ENCODE data around the gene NBPF4. TPM values are rescaled to one million over a fixed set of nuclear protein-coding genes. Genes with fewer than 3 reads are reported as not detected.
"Not testable (repeated sequence)": the region's sequence is repeated elsewhere in the genome, so short reads cannot be mapped to it uniquely, and the experiment has no call there.

The NBPF4 gene, protein sequence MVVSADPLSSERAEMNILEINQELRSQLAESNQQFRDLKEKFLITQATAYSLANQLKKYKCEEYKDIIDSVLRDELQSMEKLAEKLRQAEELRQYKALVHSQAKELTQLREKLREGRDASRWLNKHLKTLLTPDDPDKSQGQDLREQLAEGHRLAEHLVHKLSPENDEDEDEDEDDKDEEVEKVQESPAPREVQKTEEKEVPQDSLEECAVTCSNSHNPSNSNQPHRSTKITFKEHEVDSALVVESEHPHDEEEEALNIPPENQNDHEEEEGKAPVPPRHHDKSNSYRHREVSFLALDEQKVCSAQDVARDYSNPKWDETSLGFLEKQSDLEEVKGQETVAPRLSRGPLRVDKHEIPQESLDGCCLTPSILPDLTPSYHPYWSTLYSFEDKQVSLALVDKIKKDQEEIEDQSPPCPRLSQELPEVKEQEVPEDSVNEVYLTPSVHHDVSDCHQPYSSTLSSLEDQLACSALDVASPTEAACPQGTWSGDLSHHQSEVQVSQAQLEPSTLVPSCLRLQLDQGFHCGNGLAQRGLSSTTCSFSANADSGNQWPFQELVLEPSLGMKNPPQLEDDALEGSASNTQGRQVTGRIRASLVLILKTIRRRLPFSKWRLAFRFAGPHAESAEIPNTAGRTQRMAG
- not detected for total RNA-seq

DNA sequence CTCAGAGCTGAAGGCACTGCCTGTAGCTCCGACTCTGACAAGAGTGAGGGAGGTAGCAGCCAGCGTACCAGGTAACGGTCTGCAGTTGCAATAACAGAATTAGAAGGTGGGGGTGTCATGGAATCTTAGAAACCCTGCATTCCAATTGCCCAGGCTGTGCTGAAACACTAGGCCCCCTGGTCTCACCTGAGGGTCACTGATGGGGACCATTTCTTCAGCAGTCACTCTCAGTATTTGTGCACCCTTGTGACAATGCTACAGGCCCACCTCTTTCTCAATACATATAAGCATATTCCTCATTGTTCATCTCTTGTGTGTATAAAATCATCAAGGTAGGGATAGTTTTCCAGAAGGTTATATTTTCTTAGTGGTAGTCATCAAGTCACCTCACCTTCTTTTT, at the start of gene NBPF4:
Gene NBPF4 (minus strand): TSS at position 101 of the 400 bp plus-strand sequence. CDS start 315 bp downstream, outside the sequence.
- not testable (repeated sequence) for H3K4me1 ChIP-seq (ENCODE audit: insufficient read depth, low read length); H3K4me3 ChIP-seq (ENCODE audit: low read length); H3K27me3 ChIP-seq (ENCODE audit: insufficient read depth, low read length); H3K9me3 ChIP-seq (ENCODE audit: low read depth, low read length)

DNA sequence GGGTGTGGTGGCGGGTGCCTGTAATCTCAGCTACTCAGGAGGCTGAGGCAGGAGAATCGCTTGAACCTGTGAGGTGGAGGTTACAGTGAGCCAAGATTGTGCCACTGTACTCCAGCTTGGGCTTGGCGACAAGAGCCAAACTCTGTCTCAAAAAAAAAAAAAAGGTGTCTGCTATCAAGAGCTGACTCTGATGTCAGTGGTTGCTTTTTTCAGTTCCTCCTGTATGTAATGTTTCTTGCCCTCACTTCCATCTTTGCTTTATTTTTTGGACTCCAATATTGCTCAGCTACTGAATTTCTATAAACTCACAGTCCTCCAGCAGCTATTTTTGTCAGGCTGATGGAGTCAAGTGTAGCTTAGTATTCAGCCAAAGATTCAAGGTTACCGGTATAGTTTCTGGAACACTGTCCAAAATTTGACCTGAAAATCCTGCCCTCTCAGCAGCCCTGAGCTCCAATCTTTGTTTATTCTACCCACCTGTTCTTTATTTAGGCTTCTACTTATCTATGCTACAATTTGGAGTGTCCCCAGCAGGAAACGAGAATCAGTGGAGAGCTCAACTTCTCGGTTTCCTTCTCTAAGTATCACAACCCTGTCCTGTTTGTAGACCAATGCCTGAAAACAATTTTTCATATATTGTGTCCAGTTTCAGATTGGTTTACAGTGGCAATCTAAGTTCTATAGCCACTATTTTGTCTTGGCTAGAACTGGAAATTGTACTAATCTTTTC, 38.8 kb upstream of the NBPF4 start:
- H3K27me3 ChIP-seq (ENCODE audit: insufficient read depth, low read length); H3K4me3 ChIP-seq (ENCODE audit: low read length); H3K4me1 ChIP-seq (ENCODE audit: insufficient read depth, low read length); H3K9me3 ChIP-seq (ENCODE audit: low read depth, low read length): not testable (repeated sequence)

DNA sequence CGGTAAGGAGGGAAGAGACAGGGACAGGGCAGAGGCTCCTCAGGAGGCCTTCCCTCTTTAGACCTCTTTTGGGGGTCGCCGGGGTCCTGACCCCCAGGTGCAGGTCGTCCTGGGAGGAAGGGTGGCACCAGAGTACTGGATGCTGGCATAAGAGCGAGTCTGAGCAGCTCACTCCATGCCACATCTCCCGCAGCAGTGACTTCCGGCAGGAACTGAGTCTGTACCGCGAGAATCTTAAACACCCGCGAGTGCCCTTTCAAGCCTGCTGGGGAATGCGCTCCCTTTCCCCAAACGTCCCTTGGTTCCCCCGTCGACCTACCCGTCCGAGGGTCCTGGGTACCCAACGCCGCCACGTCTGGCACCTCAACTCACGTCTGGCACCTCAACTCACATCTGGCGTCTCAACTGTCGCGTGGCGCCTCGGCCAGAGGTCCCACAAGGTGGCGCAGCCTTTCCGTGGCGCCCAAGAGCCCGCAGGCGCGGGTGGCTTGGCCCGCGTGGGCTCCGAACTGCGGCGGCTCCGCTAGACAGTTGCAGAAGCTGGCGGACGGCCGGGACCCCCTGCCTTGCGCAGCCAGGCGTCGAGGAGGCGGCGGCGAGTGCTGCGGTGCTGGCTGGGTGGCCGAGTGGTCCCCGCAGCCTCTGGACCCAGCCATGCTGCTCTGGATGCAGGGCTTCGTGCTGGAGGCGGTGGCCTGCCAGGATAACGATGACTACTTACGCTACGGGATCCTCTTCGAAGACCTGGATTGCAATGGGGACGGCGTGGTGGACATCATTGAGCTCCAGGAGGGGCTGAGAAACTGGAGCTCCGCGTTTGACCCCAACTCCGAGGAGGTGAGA, 28.8 kb upstream of the NBPF4 start:
- not testable (repeated sequence) for H3K9me3 ChIP-seq (ENCODE audit: low read depth, low read length); H3K27me3 ChIP-seq (ENCODE audit: insufficient read depth, low read length); H3K4me3 ChIP-seq (ENCODE audit: low read length); H3K4me1 ChIP-seq (ENCODE audit: insufficient read depth, low read length)

DNA sequence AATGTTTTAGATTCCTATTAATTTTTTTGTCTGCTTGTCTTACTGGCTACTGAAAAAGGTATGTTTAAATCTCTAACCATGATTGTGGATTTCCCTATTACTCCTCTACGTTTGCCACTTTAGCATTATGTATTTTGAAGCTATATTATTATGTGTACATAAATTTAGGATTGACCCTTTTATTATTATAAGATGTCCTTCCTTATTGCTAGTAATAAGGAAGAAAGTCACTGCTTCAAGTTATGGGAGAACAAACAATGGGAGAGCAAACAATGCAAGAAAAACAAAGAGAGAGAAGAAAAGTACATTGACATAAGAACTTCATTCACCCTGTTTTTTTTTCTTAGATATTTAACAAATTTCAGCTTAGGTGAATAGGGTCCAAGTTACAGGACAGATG, 23.2 kb upstream of the NBPF4 start:
- H3K4me1 ChIP-seq (ENCODE audit: insufficient read depth, low read length); H3K27me3 ChIP-seq (ENCODE audit: insufficient read depth, low read length); H3K4me3 ChIP-seq (ENCODE audit: low read length); H3K9me3 ChIP-seq (ENCODE audit: low read depth, low read length): not testable (repeated sequence)

DNA sequence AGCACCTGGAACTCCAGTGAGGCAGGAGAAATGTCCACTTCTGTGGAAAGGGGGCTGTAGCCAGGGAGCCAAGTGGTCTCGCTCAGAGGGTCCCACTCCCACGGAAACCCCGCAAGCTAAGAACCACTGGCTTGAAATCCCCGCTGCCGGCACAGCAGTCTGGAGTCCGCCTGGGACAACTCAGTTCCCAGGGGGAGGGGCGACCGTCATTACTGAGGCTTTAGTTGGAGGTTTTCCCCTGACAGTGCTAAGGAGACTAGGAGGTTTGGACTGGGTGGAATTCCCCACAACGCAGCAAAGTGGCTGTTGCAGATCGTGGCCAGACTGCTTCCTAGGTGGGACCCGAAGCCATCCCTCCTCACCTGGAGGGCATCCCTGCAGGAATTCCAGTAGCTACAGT, 18.1 kb upstream of the NBPF4 start:
- not testable (repeated sequence) for H3K9me3 ChIP-seq (ENCODE audit: low read depth, low read length); H3K27me3 ChIP-seq (ENCODE audit: insufficient read depth, low read length); H3K4me1 ChIP-seq (ENCODE audit: insufficient read depth, low read length); H3K4me3 ChIP-seq (ENCODE audit: low read length)

DNA sequence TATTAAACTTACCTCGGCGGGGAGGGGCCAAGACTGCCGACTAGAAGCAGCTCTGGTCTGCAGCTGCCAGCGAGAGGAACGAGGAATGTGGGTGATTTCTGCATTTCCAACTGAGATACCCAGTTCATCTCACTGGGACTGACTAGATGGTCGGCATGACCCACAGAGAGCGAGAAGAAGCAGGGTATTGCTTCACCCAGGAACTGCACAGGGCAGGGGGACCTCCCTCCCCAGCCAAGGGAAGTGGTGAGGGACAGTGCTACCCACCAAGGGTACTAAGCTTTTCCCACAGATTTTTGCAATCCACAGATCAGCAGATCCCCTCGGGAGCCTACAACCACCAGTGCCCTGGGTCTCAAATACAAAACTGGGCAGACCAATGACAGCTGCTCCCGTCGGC, 17.6 kb upstream of the NBPF4 start:
- not testable (repeated sequence) for H3K4me3 ChIP-seq (ENCODE audit: low read length); H3K27me3 ChIP-seq (ENCODE audit: insufficient read depth, low read length); H3K4me1 ChIP-seq (ENCODE audit: insufficient read depth, low read length); H3K9me3 ChIP-seq (ENCODE audit: low read depth, low read length)

DNA sequence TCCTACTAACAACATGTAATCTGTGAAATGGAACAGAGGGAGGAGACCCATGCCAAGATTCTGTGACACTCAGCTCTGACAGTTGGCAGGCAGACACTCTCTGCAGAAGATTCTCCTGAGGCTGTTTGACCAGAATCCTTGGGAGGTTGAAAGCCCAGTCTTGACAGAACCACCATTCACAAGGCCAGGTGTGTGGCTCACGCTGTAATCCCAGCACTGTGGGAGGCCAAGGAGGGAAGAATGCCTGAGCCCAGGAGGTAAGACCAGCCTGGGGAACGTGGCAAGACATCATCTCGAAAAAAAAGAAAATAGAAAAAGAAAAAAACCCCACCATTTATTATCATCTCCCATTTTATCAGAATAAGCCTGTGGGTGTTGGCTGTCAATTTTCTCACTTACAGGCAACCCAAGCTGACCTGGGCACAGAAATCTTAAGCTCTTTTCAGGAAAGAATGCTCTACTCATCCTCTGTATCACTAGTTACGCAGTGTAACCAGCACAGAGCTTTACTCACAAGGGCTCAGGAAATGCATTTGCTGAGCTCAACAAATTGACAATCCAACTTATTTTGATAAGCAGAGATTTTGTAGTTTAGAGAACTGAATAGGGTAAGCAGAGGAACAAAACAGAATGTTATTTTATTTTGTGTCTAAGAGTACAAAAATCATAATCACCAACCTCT, 16.8 kb upstream of the NBPF4 start:
- not testable (repeated sequence) for H3K27me3 ChIP-seq (ENCODE audit: insufficient read depth, low read length); H3K9me3 ChIP-seq (ENCODE audit: low read depth, low read length)

DNA sequence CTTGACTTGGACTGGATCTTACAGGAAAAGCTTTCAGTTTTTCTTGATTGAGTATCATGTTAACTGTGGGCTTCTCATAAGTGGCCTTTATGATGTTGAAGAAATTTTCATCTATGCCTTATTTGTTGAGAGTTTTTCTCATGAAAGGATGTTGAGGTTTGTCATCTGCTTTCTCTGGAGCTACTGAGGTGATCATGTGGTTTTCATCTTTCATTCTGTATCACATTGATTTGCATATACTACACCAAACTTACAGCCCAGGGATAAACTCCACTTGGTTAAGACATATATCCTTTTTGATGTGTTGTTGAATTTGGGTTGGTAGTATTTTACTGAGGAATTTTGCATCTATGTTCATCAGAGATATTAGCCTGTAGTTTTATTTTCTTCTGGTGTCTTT, 11.6 kb upstream of the NBPF4 start:
- H3K4me3 ChIP-seq (ENCODE audit: low read length); H3K4me1 ChIP-seq (ENCODE audit: insufficient read depth, low read length); H3K9me3 ChIP-seq (ENCODE audit: low read depth, low read length); H3K27me3 ChIP-seq (ENCODE audit: insufficient read depth, low read length): not testable (repeated sequence)

More for the DNA sequence above, 16.8 kb upstream of the NBPF4 start:
- H3K4me1 ChIP-seq (ENCODE audit: insufficient read depth, low read length); H3K4me3 ChIP-seq (ENCODE audit: low read length): not testable (repeated sequence)

DNA sequence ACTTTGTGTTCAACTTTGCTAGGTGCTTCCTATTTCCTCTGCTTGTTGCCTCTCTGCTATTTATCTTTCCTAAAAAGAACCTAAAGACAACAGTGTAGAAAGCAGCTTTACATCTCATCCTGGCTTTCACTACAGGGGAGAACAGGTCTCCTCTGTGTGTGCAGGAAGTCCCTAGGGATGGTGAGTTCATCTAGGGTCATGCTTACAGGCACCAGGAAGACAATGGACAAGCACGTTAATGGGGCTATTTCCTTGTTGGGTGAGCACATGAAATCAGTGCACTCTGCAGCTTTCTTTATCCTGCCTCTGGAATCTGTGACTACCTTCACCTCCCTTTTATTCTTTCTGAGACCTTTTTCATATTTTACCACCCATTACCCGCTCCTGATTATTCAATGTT, 4.5 kb downstream of the NBPF4 start:
- not testable (repeated sequence) for H3K27me3 ChIP-seq (ENCODE audit: insufficient read depth, low read length); H3K9me3 ChIP-seq (ENCODE audit: low read depth, low read length); H3K4me3 ChIP-seq (ENCODE audit: low read length); H3K4me1 ChIP-seq (ENCODE audit: insufficient read depth, low read length)

DNA sequence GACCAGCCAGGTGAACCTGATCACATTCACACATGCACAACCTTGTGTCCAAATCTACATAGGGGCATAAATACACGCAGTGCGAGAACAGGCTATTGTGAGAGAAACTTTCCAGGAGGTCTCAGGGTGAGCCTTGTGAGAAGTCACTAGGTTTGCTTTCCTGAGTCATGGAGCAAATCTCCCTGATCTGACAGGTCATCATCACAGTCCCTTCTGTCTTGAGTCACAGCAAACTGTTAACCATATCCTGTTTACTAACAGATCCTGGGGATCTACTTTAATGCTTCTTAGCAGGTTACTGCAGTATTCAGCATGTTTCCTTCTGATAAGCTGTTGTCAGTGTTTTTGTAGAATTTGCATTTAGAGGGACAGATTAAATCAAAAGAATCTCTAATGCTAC, 8.6 kb downstream of the NBPF4 start:
- H3K4me1 ChIP-seq (ENCODE audit: insufficient read depth, low read length); H3K4me3 ChIP-seq (ENCODE audit: low read length); H3K9me3 ChIP-seq (ENCODE audit: low read depth, low read length); H3K27me3 ChIP-seq (ENCODE audit: insufficient read depth, low read length): not testable (repeated sequence)

DNA sequence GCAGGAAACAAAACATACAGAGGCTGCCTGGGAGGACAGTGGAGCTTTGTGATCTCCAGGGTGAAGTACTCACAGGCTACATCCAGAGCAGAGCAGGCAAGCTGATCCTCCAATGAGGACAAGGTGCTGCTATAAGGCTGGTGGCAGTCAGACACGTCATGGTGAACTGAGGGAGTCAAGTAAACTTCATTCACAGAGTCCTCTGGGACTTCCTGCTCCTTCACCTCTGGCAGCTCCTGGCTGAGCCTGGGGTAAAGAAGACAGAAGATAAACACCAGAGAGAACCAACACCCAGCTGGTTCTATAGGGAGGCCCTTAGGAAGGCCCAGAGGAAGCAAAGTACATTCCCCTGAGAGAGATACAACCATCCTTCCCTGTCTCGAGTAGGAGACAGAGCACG, 11.7 kb downstream of the NBPF4 start:
- not testable (repeated sequence) for H3K4me1 ChIP-seq (ENCODE audit: insufficient read depth, low read length); H3K9me3 ChIP-seq (ENCODE audit: low read depth, low read length); H3K27me3 ChIP-seq (ENCODE audit: insufficient read depth, low read length); H3K4me3 ChIP-seq (ENCODE audit: low read length)

DNA sequence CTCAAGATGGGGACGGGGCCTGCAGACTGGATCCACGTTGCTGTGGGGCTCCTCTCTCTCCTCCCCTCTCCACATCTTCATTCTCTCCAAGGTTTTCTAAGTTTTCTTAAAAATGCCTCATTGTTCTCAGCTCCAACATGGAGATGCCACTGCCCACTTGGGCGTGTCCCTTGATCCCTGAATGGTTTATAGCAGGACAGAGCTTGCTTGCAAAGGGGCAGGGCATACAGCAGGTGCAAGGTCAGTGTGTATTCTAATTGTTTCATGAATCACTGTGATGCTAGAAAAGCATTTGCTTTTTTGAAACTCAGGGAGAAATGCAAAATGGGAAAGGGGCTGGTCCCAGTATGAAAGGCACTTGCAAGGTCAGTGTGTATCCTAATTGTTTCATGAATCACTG, 13.9 kb downstream of the NBPF4 start:
- not testable (repeated sequence) for H3K4me1 ChIP-seq (ENCODE audit: insufficient read depth, low read length); H3K27me3 ChIP-seq (ENCODE audit: insufficient read depth, low read length); H3K4me3 ChIP-seq (ENCODE audit: low read length); H3K9me3 ChIP-seq (ENCODE audit: low read depth, low read length)

DNA sequence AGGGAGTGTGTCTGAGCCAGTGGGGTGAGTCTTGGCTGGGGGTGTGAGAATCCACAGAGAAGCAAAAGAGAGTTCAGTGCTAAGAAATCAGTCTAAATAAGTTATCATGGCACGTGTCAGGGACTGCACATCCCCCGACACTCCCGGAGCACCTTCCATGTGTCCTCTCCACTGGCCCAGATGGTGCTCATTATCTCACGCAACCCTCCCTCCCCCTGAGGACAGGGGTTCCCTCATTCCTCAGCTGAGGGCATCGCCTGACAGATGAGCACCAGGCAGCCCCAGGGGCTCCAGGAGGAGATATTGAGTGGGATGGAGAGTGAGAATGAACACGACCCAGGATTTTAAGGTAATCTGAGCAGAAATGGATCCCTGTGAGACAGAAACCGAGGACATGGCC, 16.1 kb downstream of the NBPF4 start:
- not testable (repeated sequence) for H3K9me3 ChIP-seq (ENCODE audit: low read depth, low read length); H3K4me3 ChIP-seq (ENCODE audit: low read length); H3K27me3 ChIP-seq (ENCODE audit: insufficient read depth, low read length); H3K4me1 ChIP-seq (ENCODE audit: insufficient read depth, low read length)

DNA sequence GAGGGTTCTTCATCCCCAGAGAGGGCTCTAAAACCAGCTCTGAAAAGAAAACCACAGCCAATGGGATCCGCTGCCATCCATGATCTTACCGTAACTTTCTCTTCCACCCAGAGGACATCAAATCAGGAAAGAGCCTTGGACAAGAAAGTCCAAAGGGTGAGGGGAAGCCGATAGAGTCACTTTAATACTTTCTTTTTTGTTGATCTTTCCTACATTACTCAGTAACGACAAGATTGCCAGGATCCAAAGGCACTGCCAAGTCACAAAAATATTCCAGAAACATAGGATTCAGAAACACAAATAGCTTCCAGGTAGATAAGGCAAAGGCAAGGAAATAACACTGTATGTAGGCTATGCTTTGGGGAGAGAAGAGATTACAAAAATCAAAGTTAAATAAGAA, 17.0 kb downstream of the NBPF4 start:
- H3K27me3 ChIP-seq (ENCODE audit: insufficient read depth, low read length); H3K9me3 ChIP-seq (ENCODE audit: low read depth, low read length); H3K4me1 ChIP-seq (ENCODE audit: insufficient read depth, low read length); H3K4me3 ChIP-seq (ENCODE audit: low read length): not testable (repeated sequence)

DNA sequence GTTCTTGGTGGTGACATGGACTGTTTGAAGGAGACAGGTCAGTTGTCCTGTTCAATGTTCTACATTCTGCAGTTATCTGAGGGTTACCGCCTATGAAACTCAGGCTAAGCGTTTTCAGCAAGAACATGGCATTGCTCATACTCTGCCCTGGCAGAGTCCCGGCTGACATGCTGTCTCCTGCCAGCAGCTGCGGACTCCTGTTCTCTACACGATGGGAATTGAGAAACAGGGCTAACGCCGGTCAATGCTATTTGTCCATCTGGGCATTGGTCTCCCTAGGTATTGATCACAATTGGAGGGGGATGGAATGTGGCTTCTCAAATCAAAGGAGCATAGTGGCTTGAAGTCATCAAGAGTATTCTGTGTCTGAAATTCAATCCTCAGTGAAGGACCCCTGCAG, 20.6 kb downstream of the NBPF4 start:
- not testable (repeated sequence) for H3K9me3 ChIP-seq (ENCODE audit: low read depth, low read length); H3K4me1 ChIP-seq (ENCODE audit: insufficient read depth, low read length); H3K27me3 ChIP-seq (ENCODE audit: insufficient read depth, low read length)

More for the DNA sequence above, 20.6 kb downstream of the NBPF4 start:
- not testable (repeated sequence) for H3K4me3 ChIP-seq (ENCODE audit: low read length)

Data from mononuclear cell (primary cell).